ENCODE data around the gene PPP1R2B. TPM values are rescaled to one million over a fixed set of nuclear protein-coding genes. Genes with fewer than 3 reads are reported as not detected.
A peak's percentile ranks its signal among the peaks of the same experiment; 100 is the strongest.
"Not testable (repeated sequence)": the region's sequence is repeated elsewhere in the genome, so short reads cannot be mapped to it uniquely, and the experiment has no call there.

The PPP1R2B gene
- total RNA-seq, 2 experiments from 2014 or later = 0.12 TPM; not detected in 1

GRCh38 chr5:156834916-156835315 is 15.2 kb upstream of the PPP1R2B start:
- Mint-ChIP-seq H3K27ac (no peak overlapping the region), H3K4me3 (no peak overlapping the region), H3K4me1 (ENCODE audit: low read depth) (peaks cover 4% of the 10 kb centered on the region), H3K36me3 (ENCODE audit: low read depth) (no peaks in the 10 kb centered on the region), H3K9me3 (no peaks in the 10 kb centered on the region), H3K27me3 (ENCODE audit: low read depth) (no peaks in the 10 kb centered on the region)
- CTCF ChIA-PET = interaction anchor here (0.8 kb wide), 1 partner anchor 12 kb away, joined by 3 read pairs; no protein-coding TSS in a partner anchor
- DNase-seq = no peak
- intact Hi-C loops (cut with micrococcal nuclease) = no loop called here

- Mint-ChIP-seq H3K9me3 (no peaks in the 10 kb centered on the region), H3K4me3 (no peak overlapping the region), H3K27me3 (ENCODE audit: low read depth) (no peaks in the 10 kb centered on the region), H3K36me3 (ENCODE audit: low read depth) (no peaks in the 10 kb centered on the region), H3K4me1 (ENCODE audit: low read depth) (peaks cover 4% of the 10 kb centered on the region), H3K27ac (no peak overlapping the region)
- CTCF ChIA-PET = interaction anchor here (0.7 to 1.7 kb wide), 6 partner anchors 10 to 98 kb away, joined by 3 to 4 read pairs (median 4); no protein-coding TSS in a partner anchor
- peak; percentile 6 for DNase-seq
- intact Hi-C loops (cut with micrococcal nuclease) = loop anchor here (1.0 to 2.0 kb wide), 3 partner anchors 99 to 297 kb away; no protein-coding TSS in a partner anchor
These were observed 14.2 kb upstream of the PPP1R2B start for GRCh38 chr5:156835905-156836304.

- Mint-ChIP-seq H3K27ac (no peak overlapping the region), H3K27me3 (ENCODE audit: low read depth) (no peaks in the 10 kb centered on the region), H3K36me3 (ENCODE audit: low read depth) (no peaks in the 10 kb centered on the region), H3K4me3 (no peak overlapping the region), H3K4me1 (ENCODE audit: low read depth) (peaks cover 4% of the 10 kb centered on the region), H3K9me3 (no peaks in the 10 kb centered on the region)
- DNase-seq = no peak
- CTCF ChIA-PET = interaction anchor here (0.9 to 1.7 kb wide), 3 partner anchors 11 to 97 kb away, joined by 3 to 4 read pairs (median 3); no protein-coding TSS in a partner anchor
- intact Hi-C loops (cut with micrococcal nuclease) = loop anchor here (1.0 to 2.0 kb wide), 3 partner anchors 98 to 296 kb away; no protein-coding TSS in a partner anchor
These were observed 13.2 kb upstream of the PPP1R2B start for GRCh38 chr5:156836846-156837245.

- Mint-ChIP-seq H3K4me1 (ENCODE audit: low read depth) (no peaks in the 10 kb centered on the region), H3K27me3 (ENCODE audit: low read depth) (no peaks in the 10 kb centered on the region), H3K36me3 (ENCODE audit: low read depth) (no peaks in the 10 kb centered on the region), H3K9me3 (no peaks in the 10 kb centered on the region), H3K4me3 (no peak overlapping the region), H3K27ac (no peak overlapping the region)
- no peak for DNase-seq
- intact Hi-C loops (cut with micrococcal nuclease) = no loop called here
- CTCF ChIA-PET = interaction anchor here (0.5 to 0.7 kb wide), 2 partner anchors 8 kb away, joined by 3 read pairs; no protein-coding TSS in a partner anchor
These were observed 11.1 kb upstream of the PPP1R2B start for GRCh38 chr5:156838961-156839360.

GRCh38 chr5:156841737-156842136 is 8.4 kb upstream of the PPP1R2B start:
- Mint-ChIP-seq H3K4me3 (no peak overlapping the region), H3K4me1 (ENCODE audit: low read depth) (no peaks in the 10 kb centered on the region), H3K36me3 (ENCODE audit: low read depth) (no peaks in the 10 kb centered on the region), H3K27me3 (ENCODE audit: low read depth) (peaks cover 4% of the 10 kb centered on the region), H3K9me3 (no peaks in the 10 kb centered on the region), H3K27ac (no peak overlapping the region)
- DNase-seq = no peak
- CTCF ChIA-PET = no interaction called here
- intact Hi-C loops (cut with micrococcal nuclease) = no loop called here

DNA sequence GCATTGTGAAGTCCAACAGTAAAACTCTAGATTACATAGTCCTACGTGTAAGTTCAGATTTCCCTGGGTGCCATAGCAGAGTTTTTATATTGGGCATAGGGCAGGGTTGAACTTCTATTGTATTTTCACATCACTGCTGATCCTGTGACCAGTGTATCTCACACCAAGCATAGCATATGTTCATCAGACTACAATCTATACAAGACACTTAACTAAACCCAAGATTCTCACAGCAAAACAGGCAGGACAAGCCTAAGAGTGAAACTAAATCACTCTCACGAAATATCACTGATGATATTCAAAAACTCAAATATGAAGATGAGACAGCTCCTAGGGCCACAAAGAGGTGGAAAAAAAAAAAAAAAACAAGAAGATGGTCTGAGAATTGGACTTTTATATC is 3.2 kb upstream of the PPP1R2B start:
- Mint-ChIP-seq H3K36me3 (ENCODE audit: low read depth) (peaks cover 4% of the 10 kb centered on the region), H3K9me3 (peaks cover 11% of the 10 kb centered on the region), H3K4me3 (no peak overlapping the region), H3K27me3 (ENCODE audit: low read depth) (peaks cover 25% of the 10 kb centered on the region), H3K27ac (no peak overlapping the region), H3K4me1 (ENCODE audit: low read depth) (no peaks in the 10 kb centered on the region)
- intact Hi-C loops (cut with micrococcal nuclease) = no loop called here
- no peak for DNase-seq
- CTCF ChIA-PET = interaction anchor here (0.6 to 1.4 kb wide), 3 partner anchors 8 to 12 kb away, joined by 3 to 4 read pairs (median 3); no protein-coding TSS in a partner anchor

DNA sequence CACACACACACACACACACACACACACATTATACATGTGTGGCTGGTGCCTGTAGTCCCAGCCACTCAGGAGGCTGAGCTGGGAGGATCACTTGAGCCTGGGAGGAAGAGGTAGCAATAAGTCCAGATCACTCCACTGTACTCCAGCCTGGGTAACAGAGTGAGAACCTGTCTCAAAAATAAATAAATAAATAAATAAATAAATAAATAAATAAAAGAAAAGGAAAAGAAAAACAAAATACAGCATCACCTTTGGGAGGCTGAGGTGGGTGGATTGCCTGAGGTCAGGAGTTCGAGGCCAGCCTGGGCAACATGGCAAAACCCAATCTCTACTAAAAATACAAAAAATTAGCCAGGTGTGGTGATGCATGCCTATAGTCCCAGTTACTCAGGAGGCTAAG is 1.6 kb upstream of the PPP1R2B start:
- H3K4me1 Mint-ChIP-seq (ENCODE audit: low read depth); DNase-seq; H3K4me3 Mint-ChIP-seq; intact Hi-C loops (cut with micrococcal nuclease); H3K36me3 Mint-ChIP-seq (ENCODE audit: low read depth); H3K27ac Mint-ChIP-seq: not testable (repeated sequence)
- H3K27me3 Mint-ChIP-seq (ENCODE audit: low read depth) = peaks cover 25% of the 10 kb centered on the region
- CTCF ChIA-PET = interaction anchor here (0.9 kb wide), 1 partner anchor 34 kb away, joined by 3 read pairs; no protein-coding TSS in a partner anchor
- H3K9me3 Mint-ChIP-seq = peaks cover 11% of the 10 kb centered on the region

- CTCF ChIA-PET = interaction anchor here (0.7 kb wide), 1 partner anchor 125 kb away, joined by 3 read pairs; no protein-coding TSS in a partner anchor
- H3K27ac Mint-ChIP-seq = no peak overlapping the region
- intact Hi-C loops (cut with micrococcal nuclease) = no loop called here
- H3K27me3 Mint-ChIP-seq (ENCODE audit: low read depth) = peaks cover 20% of the 10 kb centered on the region
- DNase-seq = no peak
- no peak overlapping the region for H3K4me3 Mint-ChIP-seq
- H3K36me3 Mint-ChIP-seq (ENCODE audit: low read depth) = peaks cover 12% of the 10 kb centered on the region
- H3K9me3 Mint-ChIP-seq = peaks cover 25% of the 10 kb centered on the region
- H3K4me1 Mint-ChIP-seq (ENCODE audit: low read depth) = peaks cover 3% of the 10 kb centered on the region
These were observed 1.8 kb downstream of the PPP1R2B start for GRCh38 chr5:156851880-156852279.

DNA sequence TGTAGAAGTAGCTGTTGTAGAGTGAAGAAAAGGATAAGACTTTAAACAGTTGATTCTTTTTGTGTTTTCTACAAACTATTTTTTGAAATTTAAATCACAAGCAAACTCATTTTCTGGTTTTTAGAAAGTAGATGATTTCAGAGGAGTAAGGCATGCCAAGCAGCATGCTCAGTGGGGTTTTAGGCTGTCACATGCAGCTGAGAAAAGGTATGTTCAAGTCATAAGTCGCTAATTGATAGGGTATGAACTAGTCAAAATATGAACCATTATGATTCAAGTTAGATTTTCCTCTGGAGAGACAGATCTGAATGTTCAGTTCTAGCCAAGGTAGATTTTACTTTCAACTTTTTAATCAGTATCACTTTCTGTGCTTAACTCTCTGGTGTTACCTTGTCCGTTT is 3.0 kb downstream of the PPP1R2B start:
- DNase-seq; intact Hi-C loops (cut with micrococcal nuclease); CTCF ChIA-PET; H3K4me3 Mint-ChIP-seq; H3K4me1 Mint-ChIP-seq (ENCODE audit: low read depth); H3K27ac Mint-ChIP-seq: not testable (repeated sequence)
- Mint-ChIP-seq H3K27me3 (ENCODE audit: low read depth) (peaks cover 19% of the 10 kb centered on the region), H3K36me3 (ENCODE audit: low read depth) (peaks cover 12% of the 10 kb centered on the region), H3K9me3 (peaks cover 23% of the 10 kb centered on the region)

- Mint-ChIP-seq H3K4me3 (no peak overlapping the region), H3K27ac (no peak overlapping the region), H3K27me3 (ENCODE audit: low read depth) (no peaks in the 10 kb centered on the region), H3K4me1 (ENCODE audit: low read depth) (peaks cover 2% of the 10 kb centered on the region), H3K36me3 (ENCODE audit: low read depth) (no peaks in the 10 kb centered on the region), H3K9me3 (peaks cover 2% of the 10 kb centered on the region)
- intact Hi-C loops (cut with micrococcal nuclease) = no loop called here
- CTCF ChIA-PET = interaction anchor here (0.5 to 0.6 kb wide), 2 partner anchors 15 to 69 kb away, joined by 3 read pairs; no protein-coding TSS in a partner anchor
- no peak for DNase-seq
These were observed 15.3 kb downstream of the PPP1R2B start for GRCh38 chr5:156865427-156865826.

- no peak overlapping the region for H3K27ac Mint-ChIP-seq
- no peaks in the 10 kb centered on the region for H3K4me1 Mint-ChIP-seq (ENCODE audit: low read depth)
- intact Hi-C loops (cut with micrococcal nuclease) = no loop called here
- H3K36me3 Mint-ChIP-seq (ENCODE audit: low read depth) = peaks cover 5% of the 10 kb centered on the region
- H3K27me3 Mint-ChIP-seq (ENCODE audit: low read depth) = no peaks in the 10 kb centered on the region
- CTCF ChIA-PET = no interaction called here
- DNase-seq = no peak
- H3K9me3 Mint-ChIP-seq = peaks cover 14% of the 10 kb centered on the region
- H3K4me3 Mint-ChIP-seq = no peak overlapping the region
These were observed 20.4 kb downstream of the PPP1R2B start for GRCh38 chr5:156870498-156870839.

- no peaks in the 10 kb centered on the region for H3K4me1 Mint-ChIP-seq (ENCODE audit: low read depth)
- H3K27me3 Mint-ChIP-seq (ENCODE audit: low read depth) = no peaks in the 10 kb centered on the region
- intact Hi-C loops (cut with micrococcal nuclease) = no loop called here
- CTCF ChIA-PET = no interaction called here
- peaks cover 14% of the 10 kb centered on the region for H3K9me3 Mint-ChIP-seq
- DNase-seq = no peak
- H3K27ac Mint-ChIP-seq = no peak overlapping the region
- no peak overlapping the region for H3K4me3 Mint-ChIP-seq
- H3K36me3 Mint-ChIP-seq (ENCODE audit: low read depth) = peaks cover 5% of the 10 kb centered on the region
These were observed 21.1 kb downstream of the PPP1R2B start for GRCh38 chr5:156871212-156871611.

DNA sequence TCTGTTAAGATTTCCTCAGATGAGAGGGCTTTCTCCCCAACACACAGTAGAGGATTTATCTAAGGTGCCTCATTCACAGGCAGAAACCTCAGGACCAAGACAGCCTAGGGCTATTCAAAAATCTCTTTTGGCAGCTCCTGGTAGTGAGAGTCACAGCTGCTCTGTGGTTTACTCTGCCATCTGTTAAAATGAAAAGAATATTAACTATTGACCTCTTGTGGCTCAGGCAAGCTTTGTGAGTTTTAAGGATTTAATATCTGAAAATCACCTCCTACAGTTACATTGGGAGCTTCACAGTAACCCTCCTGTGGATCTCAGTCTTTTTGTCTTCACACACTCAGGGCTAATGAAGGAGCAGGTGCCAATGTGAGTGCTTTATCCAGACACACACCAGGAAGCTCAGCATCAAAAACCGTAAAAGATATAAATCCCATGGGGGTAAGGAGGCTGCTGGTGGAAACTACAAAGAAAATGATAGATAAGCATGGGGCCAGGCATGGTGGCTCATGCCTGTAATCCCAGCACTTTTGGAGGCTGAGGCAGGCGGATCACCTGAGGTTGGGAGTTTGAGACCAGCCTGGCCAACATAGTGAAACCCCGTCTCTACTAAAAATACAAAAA is 29.7 kb downstream of the PPP1R2B start:
- Mint-ChIP-seq H3K27ac (no peak overlapping the region), H3K36me3 (ENCODE audit: low read depth) (no peaks in the 10 kb centered on the region), H3K9me3 (no peaks in the 10 kb centered on the region), H3K27me3 (ENCODE audit: low read depth) (no peaks in the 10 kb centered on the region), H3K4me1 (ENCODE audit: low read depth) (no peaks in the 10 kb centered on the region), H3K4me3 (no peak overlapping the region)
- no peak for DNase-seq
- CTCF ChIA-PET = interaction anchor here (0.5 kb wide), 1 partner anchor 15 kb away, joined by 3 read pairs; no protein-coding TSS in a partner anchor
- intact Hi-C loops (cut with micrococcal nuclease) = no loop called here

Measured in activated naive CD4-positive, alpha-beta T cell treated with anti-CD3 and anti-CD28 coated beads for 36 hours (primary cell).